GM12865 (cell line): ENCODE data around the gene NCOA4.
"Not testable (repeated sequence)": the region's sequence is repeated elsewhere in the genome, so short reads cannot be mapped to it uniquely, and the experiment has no call there.

Source experiments
- DNase-seq: peaks from one replicate; pipeline ENCODE4 v3.0.0; 2010; ENCODE audit warnings: low read depth
- H3K4me3 ChIP-seq: 2 replicates; pipeline ENCODE4 v1.5.1; 2011; ENCODE audit warnings: mild to moderate bottlenecking, low read depth, low read length, control low read depth
- CTCF ChIP-seq: IDR thresholded peaks from 2 replicates; pipeline ENCODE4 v1.5.1; 2011; ENCODE audit warnings: low read length, control low read depth, low read depth, inconsistent platforms; ENCODE audit not compliant: insufficient read depth; ENCODE audit errors: missing control alignments

The NCOA4 gene

GRCh38 chr10:45983538-45984186 is 46.8 kb downstream of the NCOA4 start:
- not testable (repeated sequence) for H3K4me3 ChIP-seq
- TF ChIP-seq CTCF: peak; percentile 5

GRCh38 chr10:45981367-45981766 is 49.1 kb downstream of the NCOA4 start:
- not testable (repeated sequence) for H3K4me3 ChIP-seq, DNase-seq

More at GRCh38 chr10:45983538-45984186, 46.8 kb downstream of the NCOA4 start:
- DNase-seq: peak; percentile 48

- H3K4me3 ChIP-seq, DNase-seq: not testable (repeated sequence)
These were observed 51.9 kb downstream of the NCOA4 start for GRCh38 chr10:45978554-45978953.

DNA sequence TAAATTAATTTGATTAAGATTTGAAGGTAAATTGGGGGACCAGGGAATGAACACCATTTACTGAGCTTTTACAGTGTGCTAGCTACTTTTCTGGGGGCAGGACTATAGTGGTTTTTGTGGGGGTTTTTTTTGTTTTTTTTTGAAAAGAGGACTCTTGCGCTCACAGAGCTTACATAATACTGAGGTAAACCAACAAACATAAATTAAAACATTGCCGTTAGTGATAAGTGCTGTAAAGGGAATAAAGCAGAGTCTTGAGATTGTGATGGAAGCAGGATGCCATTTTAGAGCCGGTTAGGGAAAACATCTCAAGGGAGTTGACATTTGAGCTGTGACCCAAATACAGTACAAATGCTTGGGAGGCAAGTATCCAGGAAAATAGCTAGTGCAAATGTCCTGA is 56.4 kb downstream of the NCOA4 start:
- H3K4me3 ChIP-seq, DNase-seq: not testable (repeated sequence)

DNA sequence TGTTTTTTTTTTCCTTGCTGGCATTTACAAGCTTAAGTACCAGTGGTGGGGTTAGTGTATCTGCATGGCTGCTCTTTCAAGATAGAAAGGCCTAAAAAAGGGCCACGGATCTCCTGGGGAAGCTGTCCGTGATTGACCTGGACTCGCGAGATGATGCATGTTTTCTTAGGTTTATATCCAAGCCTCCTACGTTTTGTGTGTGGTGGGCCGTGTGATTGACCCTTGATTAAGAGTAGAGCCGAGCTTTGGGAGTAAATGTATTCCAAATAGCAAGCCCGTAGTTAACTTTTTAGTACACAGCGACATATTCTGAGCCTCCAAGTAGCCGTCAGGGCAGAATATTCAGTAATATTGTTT is 57.6 kb downstream of the NCOA4 start:
- not testable (repeated sequence) for DNase-seq

GRCh38 chr10:45972106-45972812 is 58.2 kb downstream of the NCOA4 start, which contains the start of gene TIMM23:
Gene TIMM23 (plus strand): TSS chr10:45972489. CDS start chr10:45972625, 136 bp downstream.
- peak within 1 kb of the TSS; percentile 90 for H3K4me3 ChIP-seq
- peak; percentile 87 for DNase-seq

More for the DNA sequence above, 57.6 kb downstream of the NCOA4 start:
- H3K4me3 ChIP-seq: peak overlapping the region; percentile 90

DNA sequence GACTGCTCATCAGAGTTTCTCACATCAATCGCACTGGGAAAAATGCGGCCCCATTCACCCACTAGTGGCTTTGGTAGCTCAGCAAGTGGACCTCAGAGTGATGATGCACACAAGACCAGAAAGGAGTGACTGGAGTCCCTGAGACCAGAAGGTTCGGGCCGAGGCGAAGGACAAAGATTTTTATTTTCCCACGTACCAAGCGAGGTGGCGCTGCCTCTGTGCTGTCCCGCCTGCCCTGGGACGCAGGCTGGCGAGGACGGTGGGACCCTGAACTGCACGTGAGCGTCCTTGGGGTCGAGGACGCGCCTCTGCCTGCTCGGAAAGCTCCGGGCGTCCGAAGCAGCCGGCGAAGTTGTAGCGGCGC is 58.7 kb downstream of the NCOA4 start:
- peak overlapping the region; percentile 90 for H3K4me3 ChIP-seq
- peak; percentile 9 for DNase-seq

DNA sequence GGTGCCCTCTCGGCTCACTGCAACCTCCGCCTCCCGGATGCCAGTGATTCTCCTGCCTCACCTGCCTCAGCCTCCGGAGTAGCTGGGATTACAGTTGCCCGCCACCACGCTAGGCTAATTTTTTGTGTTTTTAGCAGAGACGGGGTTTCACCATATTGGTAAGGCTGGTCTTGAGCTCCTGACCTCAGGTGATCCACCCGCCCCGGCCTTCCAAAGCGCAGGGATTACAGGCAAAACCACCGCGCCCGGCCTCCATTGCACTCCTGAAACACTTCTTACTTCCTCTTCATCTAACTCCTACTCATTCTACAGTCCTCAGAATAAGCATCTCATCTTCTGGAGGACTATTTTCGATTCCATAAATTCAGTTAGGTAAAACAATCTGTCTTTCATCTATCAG is 59.4 kb downstream of the NCOA4 start:
- DNase-seq: not testable (repeated sequence)
- peak overlapping the region; percentile 90 for H3K4me3 ChIP-seq

DNA sequence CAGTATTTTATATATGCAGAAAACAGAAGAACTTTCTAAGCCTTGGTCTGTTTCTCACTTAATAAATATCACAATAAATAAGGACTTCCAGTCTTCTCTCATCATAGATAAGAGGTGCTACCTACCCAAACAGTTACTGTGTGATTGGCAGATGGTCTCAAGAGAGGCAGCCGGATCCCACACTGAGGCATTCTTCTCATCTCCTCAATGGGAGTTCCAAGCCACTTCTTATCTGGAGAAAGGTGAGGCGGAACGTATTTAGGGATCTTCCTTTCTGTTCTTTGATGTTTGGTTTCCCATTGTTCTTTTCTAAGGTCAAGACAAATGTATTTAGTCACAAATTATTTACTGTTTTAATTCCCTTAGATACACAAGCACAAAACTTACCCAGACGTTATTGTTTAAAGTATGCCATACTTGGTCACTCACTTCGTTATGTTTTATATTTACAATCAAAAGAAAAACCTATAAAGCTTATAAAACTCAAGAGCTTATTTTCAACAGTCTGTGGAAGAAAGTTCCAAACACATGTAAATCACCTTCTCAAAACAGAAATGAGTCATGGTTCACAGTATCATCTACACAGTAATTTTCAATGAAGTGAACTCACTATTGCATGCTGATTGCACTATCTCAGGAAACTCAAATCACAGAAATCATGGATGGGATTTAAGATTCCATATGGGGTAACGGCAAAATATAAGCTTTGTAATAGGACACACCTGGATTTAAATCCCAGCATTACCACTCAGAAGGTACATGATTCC is 67.6 kb downstream of the NCOA4 start:
- DNase-seq: not testable (repeated sequence)

DNA sequence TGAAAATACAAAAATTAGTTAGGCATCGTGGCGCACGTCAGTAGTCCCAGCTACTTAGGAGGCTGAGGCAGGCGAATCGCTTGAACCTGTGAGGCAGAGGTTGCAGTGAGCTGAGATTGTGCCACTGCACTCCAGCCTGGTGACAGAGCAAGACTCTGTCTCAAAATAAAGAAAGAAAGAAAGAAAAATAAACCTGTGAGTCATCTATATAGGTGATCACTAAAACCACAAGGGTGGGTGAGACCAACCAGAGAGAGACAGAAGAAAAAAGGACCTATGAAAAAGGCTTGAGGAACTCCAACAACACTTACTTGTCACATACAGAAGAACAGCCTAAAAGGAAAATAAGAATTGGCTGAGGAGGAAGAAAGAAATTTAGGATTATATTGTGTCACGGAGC is 72.5 kb downstream of the NCOA4 start:
- DNase-seq, H3K4me3 ChIP-seq: not testable (repeated sequence)

More for the DNA sequence above, 67.6 kb downstream of the NCOA4 start:
- H3K4me3 ChIP-seq: not testable (repeated sequence)

- H3K4me3 ChIP-seq, DNase-seq: not testable (repeated sequence)
These were observed 73.8 kb downstream of the NCOA4 start for GRCh38 chr10:45956634-45957033.
